ENCODE data around the gene SLC11A2.

GRCh38 chr12:51008329-51009055, 17.7 kb downstream of the SLC11A2 start:
- TF ChIP-seq, protein P1, sequence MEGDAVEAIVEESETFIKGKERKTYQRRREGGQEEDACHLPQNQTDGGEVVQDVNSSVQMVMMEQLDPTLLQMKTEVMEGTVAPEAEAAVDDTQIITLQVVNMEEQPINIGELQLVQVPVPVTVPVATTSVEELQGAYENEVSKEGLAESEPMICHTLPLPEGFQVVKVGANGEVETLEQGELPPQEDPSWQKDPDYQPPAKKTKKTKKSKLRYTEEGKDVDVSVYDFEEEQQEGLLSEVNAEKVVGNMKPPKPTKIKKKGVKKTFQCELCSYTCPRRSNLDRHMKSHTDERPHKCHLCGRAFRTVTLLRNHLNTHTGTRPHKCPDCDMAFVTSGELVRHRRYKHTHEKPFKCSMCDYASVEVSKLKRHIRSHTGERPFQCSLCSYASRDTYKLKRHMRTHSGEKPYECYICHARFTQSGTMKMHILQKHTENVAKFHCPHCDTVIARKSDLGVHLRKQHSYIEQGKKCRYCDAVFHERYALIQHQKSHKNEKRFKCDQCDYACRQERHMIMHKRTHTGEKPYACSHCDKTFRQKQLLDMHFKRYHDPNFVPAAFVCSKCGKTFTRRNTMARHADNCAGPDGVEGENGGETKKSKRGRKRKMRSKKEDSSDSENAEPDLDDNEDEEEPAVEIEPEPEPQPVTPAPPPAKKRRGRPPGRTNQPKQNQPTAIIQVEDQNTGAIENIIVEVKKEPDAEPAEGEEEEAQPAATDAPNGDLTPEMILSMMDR (IDR thresholded peaks at IDR 0.05; ENCODE audit: low read length), result no peak
- no peak for TF ChIP-seq EZH2 (IDR thresholded peaks at IDR 0.05; ENCODE audit: borderline replicate concordance, low read length)
